ENCODE results near the gene GDF2. TPM values are rescaled to one million over a fixed set of nuclear protein-coding genes. Genes with fewer than 3 reads are reported as not detected.

The GDF2 gene
- total RNA-seq, 2 experiments from 2014 or later: not detected

- H3K4me1 Mint-ChIP-seq (ENCODE audit: low read depth): no peaks in the 10 kb centered on the region
- DNase-seq: no peak
- CTCF ChIA-PET: interaction anchor here (1.5 kb wide), 1 partner anchor 8 kb away, joined by 3 read pairs; no protein-coding TSS in a partner anchor
- no peak overlapping the region for H3K4me3 Mint-ChIP-seq
- no peaks in the 10 kb centered on the region for H3K9me3 Mint-ChIP-seq
- H3K27me3 Mint-ChIP-seq (ENCODE audit: low read depth): no peaks in the 10 kb centered on the region
- no peak overlapping the region for H3K27ac Mint-ChIP-seq
- intact Hi-C loops (cut with micrococcal nuclease): no loop called here
- H3K36me3 Mint-ChIP-seq (ENCODE audit: low read depth): no peaks in the 10 kb centered on the region
These were observed 47.1 kb downstream of the GDF2 start for GRCh38 chr10:47369251-47369894.

- Mint-ChIP-seq H3K36me3 (ENCODE audit: low read depth) (no peaks in the 10 kb centered on the region), H3K9me3 (no peaks in the 10 kb centered on the region), H3K27ac (no peak overlapping the region), H3K4me3 (no peak overlapping the region), H3K4me1 (ENCODE audit: low read depth) (no peaks in the 10 kb centered on the region), H3K27me3 (ENCODE audit: low read depth) (peaks cover 3% of the 10 kb centered on the region)
- DNase-seq: no peak
- intact Hi-C loops (cut with micrococcal nuclease): no loop called here
- CTCF ChIA-PET: interaction anchor here (1.5 to 1.6 kb wide), 2 partner anchors 9 to 322 kb away, joined by 3 read pairs; no protein-coding TSS in a partner anchor
These were observed 47.9 kb downstream of the GDF2 start for GRCh38 chr10:47370015-47370767.

GRCh38 chr10:47370878-47371277, 48.6 kb downstream of the GDF2 start:
- Mint-ChIP-seq H3K27me3 (ENCODE audit: low read depth) (peaks cover 9% of the 10 kb centered on the region), H3K4me3 (no peak overlapping the region), H3K27ac (no peak overlapping the region), H3K9me3 (no peaks in the 10 kb centered on the region), H3K4me1 (ENCODE audit: low read depth) (no peaks in the 10 kb centered on the region), H3K36me3 (ENCODE audit: low read depth) (no peaks in the 10 kb centered on the region)
- no peak for DNase-seq
- CTCF ChIA-PET: interaction anchor here (1.5 to 1.6 kb wide), 2 partner anchors 9 to 323 kb away, joined by 3 read pairs; no protein-coding TSS in a partner anchor
- intact Hi-C loops (cut with micrococcal nuclease): no loop called here

- no peaks in the 10 kb centered on the region for H3K9me3 Mint-ChIP-seq
- no peak overlapping the region for H3K27ac Mint-ChIP-seq
- CTCF ChIA-PET: interaction anchor here (1.0 kb wide), 1 partner anchor 10 kb away, joined by 3 read pairs; no protein-coding TSS in a partner anchor
- no peak for DNase-seq
- intact Hi-C loops (cut with micrococcal nuclease): no loop called here
- H3K4me1 Mint-ChIP-seq (ENCODE audit: low read depth): no peaks in the 10 kb centered on the region
- H3K4me3 Mint-ChIP-seq: no peak overlapping the region
- H3K36me3 Mint-ChIP-seq (ENCODE audit: low read depth): no peaks in the 10 kb centered on the region
- H3K27me3 Mint-ChIP-seq (ENCODE audit: low read depth): peaks cover 14% of the 10 kb centered on the region
These were observed 49.6 kb downstream of the GDF2 start for GRCh38 chr10:47371629-47372485.

GRCh38 chr10:47372726-47373125, 50.5 kb downstream of the GDF2 start:
- peaks cover 23% of the 10 kb centered on the region for H3K27me3 Mint-ChIP-seq (ENCODE audit: low read depth)
- no peak for DNase-seq
- H3K9me3 Mint-ChIP-seq: no peaks in the 10 kb centered on the region
- peaks cover 5% of the 10 kb centered on the region for H3K4me1 Mint-ChIP-seq (ENCODE audit: low read depth)
- intact Hi-C loops (cut with micrococcal nuclease): no loop called here
- H3K27ac Mint-ChIP-seq: no peak overlapping the region
- H3K36me3 Mint-ChIP-seq (ENCODE audit: low read depth): no peaks in the 10 kb centered on the region
- CTCF ChIA-PET: interaction anchor here (1.0 kb wide), 1 partner anchor 348 kb away, joined by 3 read pairs; no protein-coding TSS in a partner anchor
- H3K4me3 Mint-ChIP-seq: no peak overlapping the region

- Mint-ChIP-seq H3K27me3 (ENCODE audit: low read depth) (peaks cover 29% of the 10 kb centered on the region), H3K27ac (no peak overlapping the region), H3K4me1 (ENCODE audit: low read depth) (peaks cover 6% of the 10 kb centered on the region), H3K4me3 (no peak overlapping the region), H3K9me3 (no peaks in the 10 kb centered on the region), H3K36me3 (ENCODE audit: low read depth) (no peaks in the 10 kb centered on the region)
- CTCF ChIA-PET: no interaction called here
- no peak for DNase-seq
- intact Hi-C loops (cut with micrococcal nuclease): no loop called here
These were observed 52.6 kb downstream of the GDF2 start for GRCh38 chr10:47374611-47375536.

- H3K27me3 Mint-ChIP-seq (ENCODE audit: low read depth): peaks cover 36% of the 10 kb centered on the region
- peaks cover 6% of the 10 kb centered on the region for H3K4me1 Mint-ChIP-seq (ENCODE audit: low read depth)
- no peaks in the 10 kb centered on the region for H3K36me3 Mint-ChIP-seq (ENCODE audit: low read depth)
- CTCF ChIA-PET: interaction anchor here (0.9 kb wide), 1 partner anchor 23 kb away, joined by 3 read pairs; no protein-coding TSS in a partner anchor
- H3K9me3 Mint-ChIP-seq: no peaks in the 10 kb centered on the region
- intact Hi-C loops (cut with micrococcal nuclease): no loop called here
- H3K4me3 Mint-ChIP-seq: no peak overlapping the region
- H3K27ac Mint-ChIP-seq: no peak overlapping the region
- no peak for DNase-seq
These were observed 54.4 kb downstream of the GDF2 start for GRCh38 chr10:47376522-47377220.

Other genes with a start within 250 kb of the GDF2 start
- gene GDF10, start 22.3 kb upstream of the GDF2 start, total RNA-seq: under 1 TPM; 0.12 to 0.19 TPM
- not detected for gene RBP3, start 25.9 kb downstream of the GDF2 start, total RNA-seq
- under 1 TPM; 0.84 to 0.93 TPM for gene ZNF488, start 61.8 kb downstream of the GDF2 start, total RNA-seq
- not detected for gene ANXA8, start 161.7 kb downstream of the GDF2 start, total RNA-seq
- not detected for gene FAM25G, start 169.2 kb downstream of the GDF2 start, total RNA-seq
- 1 to 10 TPM; 6.7 to 7.9 TPM for gene AGAP9, start 201.2 kb downstream of the GDF2 start, total RNA-seq

Measured in activated naive CD4-positive, alpha-beta T cell treated with anti-CD3 and anti-CD28 coated beads for 36 hours (primary cell).